NK-92 (cell line): ENCODE data around the gene TSPOAP1.

Experiments used
- DNase-seq: peaks from one replicate; lab custom pipeline; 2025; ENCODE audit not compliant: unreplicated experiment; lab: John Stamatoyannopoulos, UW

TSPOAP1 gene

DNA sequence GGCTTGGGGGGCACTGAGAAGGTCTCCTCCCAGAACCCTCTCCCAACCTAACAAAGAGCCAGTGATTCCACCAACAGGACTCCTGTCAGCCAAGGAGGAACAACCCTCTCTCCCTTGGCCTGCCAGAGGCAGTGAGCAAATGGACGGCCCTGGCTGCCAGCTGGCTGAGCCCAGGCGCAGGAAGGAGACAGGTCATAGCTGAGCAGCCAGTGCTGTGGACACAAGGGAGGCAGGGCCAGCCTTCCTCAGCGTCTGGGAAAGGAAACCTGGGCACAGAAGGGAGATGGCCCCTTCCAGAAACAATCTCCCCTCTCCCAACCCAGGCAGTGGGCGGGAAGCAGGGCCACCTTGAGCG is 50.0 kb downstream of the TSPOAP1 start:
- DNase-seq: no peak

DNA sequence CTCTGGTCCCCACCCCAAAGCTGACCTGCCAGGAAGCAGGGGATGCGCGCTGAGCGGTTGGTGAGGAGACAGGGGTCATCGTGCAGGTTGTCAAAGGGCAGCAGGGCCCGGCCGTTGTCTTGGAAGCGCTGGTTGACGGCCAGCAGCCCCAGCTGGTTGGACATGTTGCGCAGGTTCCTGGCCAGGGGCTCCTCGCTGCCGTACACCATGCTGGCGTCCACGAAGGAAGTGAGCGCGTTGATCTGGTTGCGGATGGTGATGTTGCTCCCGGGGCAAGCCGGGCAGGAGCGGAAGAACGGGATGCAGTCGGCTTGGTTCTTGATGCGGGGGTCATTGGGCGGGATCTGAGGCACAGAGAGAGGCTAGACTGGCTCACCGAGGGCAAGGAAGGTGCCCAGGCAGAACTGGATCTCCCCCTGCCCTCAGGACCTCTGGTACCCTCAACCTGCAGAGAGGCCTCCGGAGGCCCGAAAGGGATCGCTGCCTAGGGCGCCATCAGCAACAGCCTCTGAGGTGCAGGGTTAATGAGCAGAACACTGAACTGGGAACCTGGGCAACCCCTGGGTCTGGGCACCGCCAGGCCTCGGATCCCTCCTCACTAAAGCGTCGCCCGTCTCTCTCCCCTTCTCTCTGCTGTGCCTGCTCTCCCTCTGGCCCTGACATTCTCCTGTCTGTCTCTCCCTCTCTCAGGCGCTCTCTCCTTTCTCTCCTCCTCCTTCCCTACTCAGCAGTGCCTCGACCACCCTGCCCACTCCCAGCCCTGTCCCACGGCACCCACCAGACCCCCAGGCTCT is 50.6 kb downstream of the TSPOAP1 start:
- no peak for DNase-seq

DNA sequence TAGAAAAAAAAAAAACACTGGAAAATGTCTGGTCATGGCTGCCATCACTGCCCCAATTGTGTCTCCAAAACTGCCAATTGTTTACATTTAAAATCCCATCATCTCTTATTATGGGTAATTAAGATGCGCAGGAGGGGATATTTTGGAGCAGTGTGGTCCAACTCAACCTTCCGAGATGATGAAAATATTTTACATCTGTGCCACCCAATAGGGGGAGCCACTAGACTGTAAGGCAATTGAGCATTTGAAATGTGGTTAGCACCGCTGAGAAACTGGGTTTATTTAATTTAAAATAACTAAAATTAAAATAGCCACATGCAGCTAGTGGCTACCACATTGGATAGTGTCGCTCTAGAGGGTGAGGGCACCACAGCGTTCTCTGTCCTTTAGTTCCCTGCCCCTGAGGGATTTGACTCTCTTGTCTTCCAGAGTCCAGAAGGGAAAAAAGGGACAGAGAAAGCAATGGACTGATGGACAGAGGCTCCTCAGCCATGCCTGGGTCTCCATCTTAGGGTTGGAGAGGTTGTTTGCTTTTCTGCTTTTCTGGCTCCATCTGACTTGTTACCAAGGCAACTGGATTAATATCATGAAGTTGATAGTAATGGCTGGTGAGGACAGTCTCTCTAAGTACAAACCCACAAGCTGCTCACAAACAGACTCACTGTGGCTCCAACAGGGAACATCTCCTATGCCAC is 51.3 kb downstream of the TSPOAP1 start:
- DNase-seq: no peak

DNA sequence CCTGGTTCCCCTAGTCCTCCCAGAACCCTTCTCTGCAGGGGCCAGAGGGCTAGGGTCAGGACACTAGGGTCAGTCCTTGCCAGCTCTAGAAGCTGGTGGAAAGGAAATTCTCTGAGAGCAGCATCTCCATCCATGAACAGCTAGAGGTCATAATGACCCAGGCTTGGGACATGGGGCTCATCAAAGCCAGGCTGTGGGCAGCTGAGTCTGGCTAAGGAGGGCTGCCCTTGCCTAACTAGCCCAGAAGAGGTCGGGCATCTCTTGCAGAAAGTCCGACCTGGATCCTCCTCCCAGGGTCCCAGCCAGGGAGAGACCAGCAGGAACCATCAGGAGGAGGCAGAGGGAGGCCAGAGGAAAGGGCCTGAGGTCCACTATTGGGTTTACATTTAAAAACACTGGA is 52.2 kb downstream of the TSPOAP1 start:
- no peak for DNase-seq

DNA sequence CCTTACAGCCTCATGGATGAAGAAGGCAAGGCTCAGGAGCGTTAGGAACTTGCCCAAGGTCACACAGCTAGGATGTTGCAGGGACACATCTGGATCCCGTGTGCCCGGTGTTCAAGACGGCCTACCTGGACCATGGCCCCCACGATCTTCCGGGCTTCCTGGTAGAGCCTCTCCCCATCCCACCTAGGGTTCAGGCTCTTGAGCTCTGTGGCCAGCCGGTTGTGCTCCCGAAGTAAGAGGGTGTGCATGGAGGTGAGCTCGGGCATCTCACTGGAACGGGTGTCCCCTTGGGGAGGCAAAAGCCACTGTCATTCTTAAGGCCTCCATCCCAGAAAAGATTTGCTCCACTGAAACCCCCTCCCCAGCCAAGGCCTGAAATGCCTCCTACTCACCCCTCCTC is 53.2 kb downstream of the TSPOAP1 start:
- no peak for DNase-seq

DNA sequence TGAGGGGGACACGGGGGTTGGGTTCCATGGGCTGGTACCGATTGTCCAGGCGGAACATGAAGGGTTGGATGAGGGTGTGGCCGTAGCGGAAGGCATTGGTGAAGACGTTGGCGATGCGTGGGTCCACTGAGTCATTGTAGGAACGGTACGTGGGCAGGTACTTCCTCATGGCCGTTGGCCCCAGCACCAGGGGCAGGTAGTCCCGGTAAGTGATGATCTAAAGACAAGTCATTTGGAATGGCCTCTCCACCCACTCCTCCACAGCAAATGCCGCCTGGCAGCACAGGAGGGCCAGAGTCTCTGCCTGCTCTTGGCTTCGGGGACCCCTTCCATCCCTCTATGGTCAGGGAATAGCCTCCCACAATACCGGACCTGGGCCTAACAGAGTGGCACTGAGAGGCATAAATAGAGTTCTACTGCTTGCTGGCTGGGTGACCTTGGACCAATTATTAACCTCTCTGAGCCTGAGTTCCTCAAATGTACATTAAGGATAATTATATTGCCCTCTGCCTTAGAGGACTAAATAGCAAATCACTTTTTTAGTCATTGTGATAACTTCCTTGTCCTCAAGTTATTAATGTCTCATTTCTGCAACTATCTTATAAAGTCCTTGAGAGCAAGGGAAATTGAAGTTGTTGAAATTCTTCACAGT is 55.0 kb downstream of the TSPOAP1 start:
- DNase-seq: no peak

DNA sequence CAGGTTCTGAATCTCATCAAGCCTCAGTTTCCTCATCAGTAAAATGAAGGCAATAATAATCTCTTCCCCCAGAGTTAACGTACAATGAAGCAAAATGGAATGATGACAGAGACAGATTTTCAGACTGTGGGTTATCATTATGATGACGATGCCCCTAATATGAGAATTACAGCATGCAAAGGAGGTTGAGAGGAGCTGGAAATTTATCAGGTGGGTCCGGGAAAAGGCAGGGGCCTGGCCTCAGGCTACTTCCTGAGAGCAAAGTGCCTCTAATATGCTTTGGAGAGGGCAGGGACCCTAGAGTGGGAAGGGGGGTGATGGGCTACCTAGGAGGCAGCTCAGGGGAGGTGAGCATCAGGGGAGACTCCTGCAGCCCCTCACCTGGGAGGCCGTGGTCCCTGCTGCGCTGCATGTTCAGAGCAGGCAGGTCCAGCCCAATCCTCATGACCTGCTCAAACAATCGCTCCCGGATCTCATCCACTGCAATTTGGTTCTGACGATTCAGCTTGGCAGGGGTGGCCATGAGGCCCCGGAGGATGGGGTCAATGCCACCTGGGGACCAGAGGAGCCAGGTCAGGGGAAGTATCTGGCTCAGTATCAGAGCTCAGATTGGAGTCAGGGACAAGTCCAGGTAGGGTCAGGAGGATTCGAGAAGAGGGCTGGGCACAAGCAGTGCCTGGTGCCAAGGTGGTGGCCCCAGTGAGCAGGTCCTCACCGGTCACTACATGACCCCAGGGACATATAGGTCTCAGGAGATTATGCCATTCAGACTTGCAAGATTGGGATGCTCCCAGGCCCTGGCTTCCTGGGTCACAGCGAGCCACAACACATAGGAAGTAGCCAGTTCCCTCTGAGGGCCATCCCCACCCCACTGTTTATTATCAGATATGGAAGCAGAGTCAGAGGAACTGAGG is 56.0 kb downstream of the TSPOAP1 start:
- no peak for DNase-seq

DNA sequence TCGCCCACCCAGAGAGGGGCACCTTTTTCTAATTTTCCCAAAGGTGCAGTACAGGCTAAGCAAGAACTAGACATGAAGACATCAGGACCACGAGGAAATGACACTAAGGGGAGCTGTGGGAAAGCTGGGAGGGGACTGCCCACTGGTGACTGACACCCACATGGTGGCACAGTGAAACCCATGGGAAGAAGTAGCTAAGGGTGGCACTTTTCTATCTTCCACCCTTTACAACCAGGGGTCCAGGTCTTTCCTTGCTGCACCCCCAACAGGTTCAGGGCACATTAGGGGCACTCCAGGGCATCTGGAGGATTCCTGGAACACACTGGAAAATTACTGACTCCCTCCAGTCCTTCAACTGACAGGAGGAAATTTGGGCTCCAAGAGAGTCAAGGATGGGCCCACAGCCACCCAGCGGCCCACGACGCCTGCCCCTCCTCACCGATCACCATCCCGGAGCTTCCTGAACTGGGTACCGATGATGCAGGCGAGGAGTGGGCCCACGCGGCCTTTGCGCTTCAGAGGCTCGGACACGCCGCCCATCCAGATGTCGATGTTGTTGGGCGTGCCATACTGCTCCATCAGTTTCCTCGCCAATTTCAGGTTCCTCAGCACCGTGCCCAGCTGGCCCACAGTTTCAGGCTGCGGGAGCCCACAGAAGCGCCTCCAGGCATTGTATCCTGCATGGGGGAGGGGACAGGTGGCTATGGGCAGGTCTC is 57.2 kb downstream of the TSPOAP1 start:
- DNase-seq: no peak

DNA sequence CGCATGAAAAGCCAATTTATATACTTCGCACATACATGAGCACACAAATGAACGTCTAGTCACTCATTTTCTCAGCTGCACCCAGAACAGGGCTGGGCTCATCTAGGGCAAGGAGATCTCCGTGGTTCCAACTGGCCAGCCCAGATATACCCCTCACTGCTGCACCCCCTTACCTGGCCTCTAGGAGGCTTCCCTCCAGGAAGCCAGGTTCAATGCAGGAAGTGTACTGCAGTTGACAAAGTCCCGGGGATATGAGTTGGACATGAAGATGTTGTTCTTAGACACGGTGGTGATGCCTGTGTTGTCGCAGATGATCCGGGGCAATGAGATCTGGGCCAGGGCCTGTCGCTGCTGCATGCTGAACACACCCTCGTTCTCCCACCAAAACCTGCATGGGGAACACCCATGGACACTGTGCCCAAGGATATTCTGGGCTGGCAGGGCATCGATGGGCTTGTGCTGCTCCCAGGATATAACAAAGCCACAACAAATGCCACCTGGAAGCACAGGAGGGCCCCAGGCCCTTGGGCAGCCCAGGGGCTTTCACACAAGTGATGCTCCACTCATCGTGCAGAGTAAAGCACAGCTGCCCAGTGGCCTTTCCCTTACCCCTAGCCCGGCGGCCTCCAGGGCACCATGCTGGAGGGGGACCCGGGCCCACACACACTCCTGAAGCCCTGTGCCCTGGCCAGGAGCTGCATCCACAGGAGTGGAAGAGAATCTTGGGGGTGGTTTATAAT is 57.9 kb downstream of the TSPOAP1 start:
- no peak for DNase-seq

DNA sequence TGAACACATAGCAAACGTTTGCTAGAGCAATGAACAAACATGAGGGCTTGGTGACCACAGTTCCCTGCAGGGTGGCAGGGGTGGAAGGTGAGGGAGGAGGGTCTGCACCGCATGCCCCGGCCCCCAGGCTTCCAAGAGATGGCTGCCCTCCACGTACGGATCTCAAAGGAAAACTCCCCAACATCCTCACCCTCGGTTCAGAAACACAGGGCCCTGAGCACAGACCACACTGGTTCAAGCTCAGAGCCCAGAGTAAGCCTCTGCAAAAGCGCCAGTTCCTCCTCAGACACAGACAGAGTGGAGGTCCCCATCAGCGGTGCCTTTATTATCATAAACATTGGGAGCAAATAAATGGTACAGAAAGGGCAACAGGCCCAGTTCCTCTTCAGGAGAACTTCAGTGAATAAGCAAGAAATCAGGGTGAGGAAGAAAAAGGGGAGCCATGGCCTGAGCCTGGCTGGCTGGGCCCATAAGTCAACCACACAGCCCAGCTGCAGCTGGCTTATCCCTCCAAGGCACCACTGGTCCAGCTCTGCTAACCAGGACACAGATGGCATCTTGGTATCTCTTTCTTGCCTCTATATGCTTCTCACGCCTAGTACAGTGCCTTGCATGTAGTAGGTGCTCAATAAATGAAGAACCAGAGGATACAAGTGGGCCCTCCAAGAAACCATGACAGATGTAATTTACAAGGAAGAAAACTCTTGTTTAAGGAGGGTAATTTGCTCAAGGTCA is 58.9 kb downstream of the TSPOAP1 start:
- no peak for DNase-seq

DNA sequence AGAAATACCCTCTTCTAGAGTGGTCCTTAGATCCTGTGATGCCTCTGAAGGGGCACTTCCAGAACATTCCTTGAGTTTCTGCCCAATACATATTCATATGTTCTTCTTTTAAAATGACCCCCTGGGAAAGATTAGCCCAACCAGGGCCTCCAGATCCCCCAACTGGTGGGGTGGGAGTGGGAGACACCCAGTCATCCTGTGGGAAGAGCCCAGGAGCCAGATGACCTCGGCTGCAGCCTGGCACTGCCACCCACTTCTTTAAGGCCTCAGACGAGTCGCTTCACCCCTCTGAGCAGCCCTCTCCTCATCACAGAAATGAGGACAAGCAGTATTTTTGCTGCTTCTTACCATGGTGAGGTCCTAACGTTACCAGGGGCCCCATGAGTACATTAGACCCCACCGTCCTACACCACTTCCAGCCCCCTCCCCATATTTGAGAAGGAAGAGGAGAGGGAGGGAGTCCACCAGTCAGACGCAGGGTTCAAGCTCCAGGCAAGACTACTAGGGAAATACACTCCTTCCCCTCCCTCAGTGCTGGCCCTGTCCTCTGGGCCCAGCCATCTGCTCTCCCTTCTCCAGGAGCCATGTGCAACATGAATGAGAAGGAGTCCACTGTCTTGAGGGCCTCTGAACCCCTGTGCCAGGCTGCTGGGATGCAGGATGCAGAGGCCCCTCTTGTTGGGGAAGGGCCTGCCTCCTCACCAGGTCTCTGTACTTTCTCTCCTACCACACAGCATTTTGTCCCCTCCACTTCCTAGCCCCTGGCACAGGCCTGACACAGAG is 59.6 kb downstream of the TSPOAP1 start:
- DNase-seq: no peak

DNA sequence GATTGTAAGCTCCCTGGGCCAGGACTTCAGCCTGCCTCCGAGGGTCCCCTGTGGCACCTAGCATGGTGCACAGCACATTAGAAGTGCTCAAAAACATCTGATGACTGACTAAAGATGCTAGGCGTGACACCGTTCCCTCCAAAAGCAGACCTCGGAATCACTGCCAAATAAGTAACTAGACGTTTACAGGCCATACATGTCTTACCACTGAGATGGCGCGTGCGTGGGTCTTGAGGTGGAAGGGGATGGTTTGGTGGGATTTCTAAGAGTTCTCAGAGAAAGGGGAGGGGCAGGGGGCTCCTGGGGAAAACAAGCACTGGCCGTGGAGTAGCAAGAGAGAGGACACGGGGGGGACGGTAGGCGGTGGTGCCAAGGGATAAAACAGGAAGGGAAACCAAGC is 60.3 kb downstream of the TSPOAP1 start:
- no peak for DNase-seq

DNA sequence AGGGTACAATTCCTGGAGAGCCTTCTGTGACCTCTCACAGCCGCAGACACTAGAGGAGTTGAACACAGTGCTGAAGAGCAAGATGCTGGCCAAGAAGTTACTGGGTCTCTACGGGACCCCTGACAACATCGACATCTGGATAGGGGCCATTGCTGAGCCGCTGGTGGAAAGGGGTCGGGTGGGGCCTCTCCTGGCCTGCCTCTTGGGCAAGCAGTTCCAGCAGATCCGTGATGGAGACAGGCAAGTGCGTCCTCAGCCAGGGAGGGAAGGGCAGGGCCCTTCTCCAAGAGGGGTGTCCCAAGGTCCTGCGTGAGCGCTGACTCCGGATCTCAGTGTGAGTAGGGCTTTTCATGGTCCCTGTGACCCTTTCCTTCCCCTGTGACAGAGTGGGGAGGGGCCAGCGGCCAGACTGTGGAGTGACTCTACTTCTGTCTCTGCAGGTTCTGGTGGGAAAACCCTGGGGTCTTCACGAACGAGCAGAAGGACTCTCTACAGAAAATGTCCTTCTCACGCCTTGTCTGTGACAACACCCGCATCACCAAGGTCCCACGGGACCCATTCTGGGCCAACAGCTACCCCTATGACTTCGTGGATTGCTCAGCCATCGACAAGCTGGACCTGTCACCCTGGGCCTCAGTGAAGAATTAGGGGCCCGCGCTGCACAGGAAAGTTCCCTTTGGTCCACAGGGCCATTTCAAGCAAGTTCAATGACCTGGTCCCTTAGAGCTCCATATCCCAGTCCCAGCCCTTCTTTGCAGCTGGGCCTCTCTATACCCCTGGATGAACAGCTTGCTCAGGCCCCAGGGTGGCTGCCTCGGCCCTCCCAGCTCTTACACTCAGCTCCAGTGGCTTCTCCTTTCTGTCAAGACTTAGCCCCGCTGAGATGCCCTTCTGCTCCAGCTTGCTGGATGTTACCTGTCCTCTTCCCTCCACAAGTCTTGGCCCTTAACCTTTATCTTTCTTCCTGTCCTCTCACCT is 61.0 kb downstream of the TSPOAP1 start:
- no peak for DNase-seq

DNA sequence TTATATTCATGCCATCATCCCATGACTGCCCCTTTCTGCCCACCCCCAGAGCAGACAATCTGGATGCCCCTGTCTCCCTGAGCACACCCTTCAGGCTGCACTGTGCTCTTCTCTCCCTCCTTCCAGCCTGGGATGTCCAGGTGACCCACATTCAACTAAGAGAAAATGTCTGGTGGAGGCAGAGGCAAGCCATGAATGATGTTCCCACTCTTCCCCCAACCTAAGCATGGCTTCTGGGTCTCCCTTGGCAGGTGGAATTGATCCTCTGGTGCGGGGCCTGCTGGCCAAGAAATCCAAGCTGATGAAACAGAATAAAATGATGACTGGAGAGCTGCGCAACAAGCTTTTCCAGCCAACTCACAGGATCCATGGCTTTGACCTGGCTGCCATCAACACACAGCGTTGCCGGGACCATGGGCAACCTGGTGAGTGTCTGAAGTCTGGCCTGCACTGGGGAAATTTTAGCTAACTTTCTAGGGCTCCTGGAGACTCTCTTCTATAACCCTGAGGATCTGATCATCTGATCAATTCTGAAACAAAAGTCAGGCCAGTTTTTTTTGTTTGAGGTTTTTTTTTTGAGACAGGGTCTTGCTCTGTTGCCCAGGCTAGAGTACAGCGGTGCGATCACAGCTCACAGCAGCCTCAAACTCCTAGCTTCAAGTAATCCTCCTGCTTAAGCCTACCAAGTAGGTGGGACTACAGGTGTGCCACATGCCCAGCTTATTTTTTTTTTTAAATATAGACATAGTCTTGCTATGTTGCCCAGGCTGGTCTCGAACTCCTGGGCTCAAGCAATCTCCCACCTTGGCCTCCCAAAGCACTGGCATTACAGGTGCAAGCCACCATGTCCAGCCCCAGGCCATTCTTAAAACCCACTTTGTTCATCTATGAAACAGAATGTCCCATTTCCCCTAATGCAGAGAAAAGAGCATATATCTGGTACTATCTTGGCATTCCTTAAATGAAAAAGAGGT is 62.4 kb downstream of the TSPOAP1 start:
- no peak for DNase-seq

DNA sequence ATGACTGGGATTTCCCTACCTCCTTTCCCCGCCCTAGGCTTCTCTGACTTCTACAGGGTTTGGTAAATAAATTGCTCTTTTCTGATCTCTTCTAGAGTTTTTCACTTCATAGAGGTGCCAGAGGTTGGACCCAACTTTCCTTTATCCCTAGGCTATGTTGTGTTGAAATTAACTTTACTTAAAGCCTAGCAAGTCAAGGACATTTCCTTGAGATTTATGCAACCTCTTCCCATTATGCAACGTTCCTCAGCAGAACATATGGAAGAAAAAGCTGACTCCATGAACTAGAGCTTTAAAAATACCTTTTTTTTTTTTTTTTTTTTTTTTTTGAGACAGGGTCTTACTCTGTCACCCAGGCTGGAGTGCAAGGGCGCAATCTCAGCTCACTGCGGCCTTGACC is 63.3 kb downstream of the TSPOAP1 start:
- DNase-seq: no peak
